ES-I3 (cell line): ENCODE measurements around the gene ZNF423.

Experiments used
- H3K36me3 ChIP-seq: 2 replicates; pipeline ENCODE4 v1.6.1; 2013; ENCODE audit warnings: mild to moderate bottlenecking, low read length, control low read depth, moderate library complexity; ENCODE audit not compliant: insufficient read depth
- H3K4me1 ChIP-seq: 2 replicates; pipeline ENCODE4 v1.6.1; 2013; ENCODE audit warnings: mild to moderate bottlenecking, control low read depth, low read length; ENCODE audit not compliant: insufficient read depth
- H3K9ac ChIP-seq: 2 replicates; pipeline ENCODE4 v1.6.1; 2013; ENCODE audit warnings: low read depth, mild to moderate bottlenecking, low read length, moderate library complexity
- H3K9me3 ChIP-seq: 2 replicates; pipeline ENCODE4 v1.6.1; 2013; ENCODE audit warnings: mild to moderate bottlenecking, low read length, moderate library complexity; ENCODE audit not compliant: control insufficient read depth, insufficient read depth

Gene ZNF423

GRCh38 chr16:49439676-49440075, 416.2 kb downstream of the ZNF423 start:
- peaks cover 20% of the 10 kb centered on the region for H3K4me1 ChIP-seq
- H3K9ac ChIP-seq, result no peak overlapping the region
- H3K9me3 ChIP-seq, result no peaks in the 10 kb centered on the region
- H3K36me3 ChIP-seq, result no peaks in the 10 kb centered on the region

- no peak overlapping the region for H3K9ac ChIP-seq
- H3K4me1 ChIP-seq, result peaks cover 20% of the 10 kb centered on the region
- H3K36me3 ChIP-seq, result no peaks in the 10 kb centered on the region
- no peaks in the 10 kb centered on the region for H3K9me3 ChIP-seq
These were observed 416.9 kb downstream of the ZNF423 start for GRCh38 chr16:49439050-49439449.
